Retina (tissue), 1 donor: ENCODE data around the gene FTCDNL1.

Experiments
- DNase-seq: peaks from one replicate; pipeline ENCODE4 v3.0.0-alpha.2; 2016

The FTCDNL1 gene

GRCh38 chr2:199739413-199740110 lies 111.4 kb downstream of the FTCDNL1 start:
- peak; percentile 76 for DNase-seq

GRCh38 chr2:199738727-199739412 lies 112.1 kb downstream of the FTCDNL1 start:
- DNase-seq, result no peak

- no peak for DNase-seq
Observed at GRCh38 chr2:199734651-199735050, 116.3 kb downstream of the FTCDNL1 start.

GRCh38 chr2:199734011-199734410 lies 117.0 kb downstream of the FTCDNL1 start:
- no peak for DNase-seq

GRCh38 chr2:199727801-199728200 lies 123.2 kb downstream of the FTCDNL1 start:
- DNase-seq, result no peak

GRCh38 chr2:199727306-199727705 lies 123.7 kb downstream of the FTCDNL1 start:
- no peak for DNase-seq

- DNase-seq, result no peak
Observed at GRCh38 chr2:199718074-199718473, 132.9 kb downstream of the FTCDNL1 start.

- no peak for DNase-seq
Observed at GRCh38 chr2:199717587-199717907, 133.4 kb downstream of the FTCDNL1 start.

GRCh38 chr2:199716807-199717586 lies 134.0 kb downstream of the FTCDNL1 start:
- DNase-seq, result no peak

GRCh38 chr2:199713746-199714145 lies 137.2 kb downstream of the FTCDNL1 start:
- no peak for DNase-seq

- no peak for DNase-seq
Observed at GRCh38 chr2:199710551-199710950, 140.4 kb downstream of the FTCDNL1 start.
